IPS-18c (cell line): ENCODE data around the gene LIPA.
"Not testable (repeated sequence)": the region's sequence is repeated elsewhere in the genome, so short reads cannot be mapped to it uniquely, and the experiment has no call there.

Experiments
- H3K4me3 ChIP-seq: 2 replicates; pipeline ENCODE4 v1.7.0; 2013; ENCODE audit warnings: low read depth, mild to moderate bottlenecking, low read length, moderate library complexity; ENCODE audit not compliant: insufficient read depth
- H3K9me3 ChIP-seq: one replicate; pipeline ENCODE4 v1.6.1; 2013; ENCODE audit warnings: mild to moderate bottlenecking, low read length, moderate library complexity; ENCODE audit not compliant: control insufficient read depth, insufficient read depth

Gene LIPA

DNA sequence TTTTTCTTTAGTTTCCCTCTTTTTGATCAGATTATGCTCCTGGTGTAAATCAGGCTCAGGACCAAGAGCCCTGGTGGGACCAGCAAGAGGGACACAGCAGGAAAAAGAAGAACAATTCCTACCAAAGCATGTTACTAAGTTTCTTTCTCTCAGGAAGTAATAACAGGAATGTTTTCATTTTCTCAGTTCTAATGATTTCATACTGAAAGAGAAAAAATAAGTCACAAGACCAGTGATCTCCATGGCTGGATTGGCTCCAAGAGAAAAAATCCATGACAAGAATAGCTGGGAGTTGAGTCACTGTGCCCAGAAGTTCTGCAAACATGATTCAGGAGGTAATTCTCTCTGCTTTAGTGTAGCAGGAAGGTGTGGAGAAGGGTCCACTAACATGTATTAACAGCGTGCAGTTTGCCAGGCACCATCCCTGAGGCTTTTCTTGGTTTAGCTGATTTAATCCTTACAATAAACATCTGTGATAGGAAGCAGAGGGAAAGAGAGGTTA lies 26.5 kb upstream of the LIPA start:
- H3K4me3 ChIP-seq: no peak overlapping the region
- H3K9me3 ChIP-seq: no peaks in the 10 kb centered on the region

DNA sequence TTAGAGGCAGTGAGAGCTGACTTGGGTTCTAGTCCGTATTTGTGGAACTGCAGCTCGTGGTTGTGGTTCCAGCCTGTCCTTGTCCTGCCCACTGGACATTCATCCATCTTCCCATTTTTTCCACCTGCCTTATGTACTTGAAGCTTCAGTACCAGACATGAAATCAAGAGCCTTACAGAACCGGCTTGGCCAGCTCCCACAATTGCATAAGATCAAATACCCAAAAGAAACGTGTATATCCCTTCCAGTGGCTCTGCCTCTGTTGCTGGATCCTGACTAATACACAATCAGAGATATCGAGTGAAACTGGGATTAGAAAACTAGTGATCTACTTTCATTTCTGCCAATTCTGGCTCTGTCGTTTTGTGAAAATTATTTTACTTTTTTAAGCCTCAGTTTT lies 23.8 kb upstream of the LIPA start:
- H3K9me3 ChIP-seq: no peaks in the 10 kb centered on the region
- H3K4me3 ChIP-seq: no peak overlapping the region

DNA sequence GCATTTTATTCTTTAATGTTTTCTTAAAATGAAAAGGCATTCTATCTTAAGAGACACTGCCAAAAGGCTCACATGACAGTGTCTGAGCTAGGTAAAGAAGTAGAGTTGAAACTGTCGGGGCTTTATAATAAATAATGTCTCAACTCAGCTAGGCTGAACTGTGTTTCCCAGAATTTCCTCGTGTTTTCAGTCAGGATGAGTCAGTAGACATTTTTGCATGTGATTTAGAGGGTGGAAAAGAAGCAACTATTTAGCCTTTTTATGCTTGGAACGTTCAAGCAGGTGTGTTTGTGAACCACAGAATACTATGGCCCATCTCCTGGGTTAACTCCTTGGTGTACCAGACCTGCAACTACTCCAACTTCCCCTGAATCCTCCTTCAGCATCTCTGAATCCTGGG lies 23.4 kb upstream of the LIPA start:
- Histone ChIP-seq H3K4me3 (no peak overlapping the region), H3K9me3 (no peaks in the 10 kb centered on the region)

DNA sequence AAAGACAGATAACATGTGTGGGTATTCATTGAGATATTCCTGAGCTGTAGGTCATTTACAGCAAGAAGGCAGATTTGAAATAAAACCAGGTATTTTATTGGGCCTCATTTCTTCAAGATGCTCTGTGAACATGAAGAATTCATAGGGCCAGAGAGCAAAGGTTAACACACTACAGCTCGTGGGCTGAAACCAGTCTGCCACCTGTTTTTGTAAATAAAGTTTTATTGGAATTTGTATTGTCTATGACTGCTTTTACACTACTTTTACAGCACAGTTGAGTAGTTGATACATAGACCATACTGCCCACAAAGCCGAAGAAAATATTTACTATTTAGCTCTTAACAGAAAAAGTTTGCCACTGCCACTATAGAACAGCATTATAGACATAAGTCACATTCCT lies 22.1 kb upstream of the LIPA start:
- Histone ChIP-seq H3K4me3 (no peak overlapping the region), H3K9me3 (no peaks in the 10 kb centered on the region)

DNA sequence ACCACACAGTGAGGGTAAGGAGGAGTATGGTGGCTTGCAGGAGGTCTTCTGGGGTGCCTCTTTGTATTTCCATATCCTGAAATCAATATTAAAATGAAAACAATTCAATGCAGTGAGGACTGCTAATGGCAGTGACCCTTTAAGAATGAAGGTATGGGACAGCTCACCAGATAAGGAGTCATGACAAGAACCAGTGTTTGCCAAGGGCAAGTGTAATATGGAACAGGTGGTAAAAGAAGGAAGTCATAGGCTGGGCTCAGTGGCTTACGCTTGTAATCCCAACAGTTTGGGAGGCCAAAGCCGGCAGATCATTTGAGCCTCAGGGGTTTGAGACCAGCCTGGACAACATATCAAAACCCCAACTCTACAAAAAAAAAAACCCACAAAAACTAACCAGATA lies 20.0 kb upstream of the LIPA start:
- Histone ChIP-seq H3K9me3 (no peaks in the 10 kb centered on the region), H3K4me3 (no peak overlapping the region)

DNA sequence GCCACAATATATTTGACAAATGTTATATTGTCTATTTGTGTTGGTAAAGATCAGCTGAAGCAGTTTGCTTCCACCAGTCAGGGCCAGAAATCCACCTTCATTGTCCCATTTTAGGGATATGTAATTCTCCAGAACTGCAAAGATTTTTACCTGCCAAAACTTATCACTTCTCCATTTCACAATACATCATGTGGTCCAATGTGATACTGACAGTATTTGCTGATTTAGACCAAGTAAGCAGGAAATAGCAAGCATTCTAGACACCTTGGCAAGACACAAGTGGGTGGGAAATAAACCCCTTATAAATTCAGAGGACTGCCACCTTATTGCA lies 18.5 kb upstream of the LIPA start:
- H3K4me3 ChIP-seq: no peak overlapping the region
- no peaks in the 10 kb centered on the region for H3K9me3 ChIP-seq

DNA sequence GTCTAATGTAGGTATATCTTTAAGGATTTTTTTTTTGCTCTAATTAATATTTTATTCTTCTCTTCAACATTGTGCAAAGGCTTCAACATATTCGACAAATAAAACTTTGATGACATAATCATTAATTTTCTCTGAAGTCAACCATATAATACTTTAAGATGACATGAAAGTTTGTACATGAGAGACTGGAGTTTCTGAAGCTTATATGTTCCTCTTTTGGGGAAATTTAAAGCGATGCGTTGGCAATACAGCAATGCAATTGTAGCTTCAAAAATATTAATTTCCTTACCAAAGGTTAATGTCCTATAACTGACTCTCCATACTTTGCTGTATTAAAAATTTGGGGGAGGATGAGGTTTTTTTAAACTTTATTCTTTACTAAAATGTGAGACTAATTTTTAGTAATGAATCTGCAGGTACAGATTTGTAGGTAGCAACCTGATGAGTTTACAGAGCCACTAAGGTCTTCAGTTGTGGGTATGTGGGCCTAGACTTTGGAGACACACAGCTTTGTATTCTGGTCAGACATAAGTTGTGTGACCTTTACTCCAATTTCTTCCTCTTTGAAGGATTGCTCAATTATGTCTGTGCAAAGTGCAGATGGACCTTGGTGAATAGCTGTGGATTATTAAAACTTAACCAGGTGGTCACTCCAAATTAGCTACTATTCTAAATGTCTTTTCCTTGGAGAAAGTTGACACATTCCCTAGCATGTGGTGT lies 18.0 kb upstream of the LIPA start:
- Histone ChIP-seq H3K9me3 (no peaks in the 10 kb centered on the region), H3K4me3 (no peak overlapping the region)

DNA sequence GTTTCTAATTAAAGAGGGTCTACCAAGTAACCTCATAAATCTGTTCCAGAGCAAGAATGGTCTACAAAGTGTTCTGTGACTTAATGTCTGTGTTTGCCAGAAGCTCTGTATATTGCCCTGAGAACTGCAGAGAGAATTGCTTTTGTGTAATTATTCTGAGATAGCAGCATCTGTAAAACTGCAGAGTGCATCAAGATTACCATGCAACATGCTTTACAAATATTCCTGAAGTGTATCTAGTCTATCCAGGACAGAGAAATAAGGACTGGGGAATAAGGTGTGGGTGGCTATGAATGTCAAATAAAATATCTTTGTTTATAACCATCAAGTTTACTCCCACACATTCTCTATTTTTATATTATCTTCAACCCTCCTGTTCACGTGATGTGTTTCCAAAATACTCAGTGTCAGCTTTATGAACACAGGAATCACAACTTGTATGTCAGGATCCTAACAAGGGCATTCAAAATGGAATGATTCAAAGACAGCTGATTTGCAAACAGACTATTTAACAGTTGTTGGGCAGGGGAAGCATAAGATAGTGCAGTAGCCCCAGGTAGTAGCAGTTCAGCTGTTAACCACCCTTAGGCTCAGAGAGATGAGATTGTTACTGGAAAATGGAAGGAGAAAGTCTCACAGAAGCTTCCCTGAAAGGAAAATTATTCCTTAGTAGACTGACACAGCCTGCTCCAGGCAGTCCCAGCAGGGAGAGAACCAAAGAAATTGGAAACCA lies 15.3 kb upstream of the LIPA start:
- H3K9me3 ChIP-seq: no peaks in the 10 kb centered on the region

DNA sequence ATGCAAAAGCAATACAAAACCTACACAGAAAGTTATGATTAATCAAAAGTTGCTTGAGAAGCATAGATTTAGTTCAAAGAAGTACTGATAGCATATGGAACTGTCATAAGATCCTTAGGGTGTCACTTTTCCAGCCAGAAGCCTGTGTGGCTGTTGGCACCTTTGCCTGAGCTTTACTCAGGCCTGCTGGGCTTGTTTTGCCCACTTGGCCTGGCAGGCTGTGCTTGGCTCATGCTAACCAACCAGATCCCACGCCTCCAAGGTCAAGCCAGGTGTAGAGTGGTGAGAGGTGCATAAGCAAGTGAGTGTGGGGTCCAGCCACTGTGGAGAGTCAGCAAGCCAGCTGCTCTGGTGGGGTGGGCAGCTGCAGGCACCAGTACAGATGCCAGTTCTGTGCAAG lies 12.0 kb upstream of the LIPA start:
- Histone ChIP-seq H3K9me3 (no peaks in the 10 kb centered on the region), H3K4me3 (no peak overlapping the region)

More for the DNA sequence above, 15.3 kb upstream of the LIPA start:
- H3K4me3 ChIP-seq: no peak overlapping the region

DNA sequence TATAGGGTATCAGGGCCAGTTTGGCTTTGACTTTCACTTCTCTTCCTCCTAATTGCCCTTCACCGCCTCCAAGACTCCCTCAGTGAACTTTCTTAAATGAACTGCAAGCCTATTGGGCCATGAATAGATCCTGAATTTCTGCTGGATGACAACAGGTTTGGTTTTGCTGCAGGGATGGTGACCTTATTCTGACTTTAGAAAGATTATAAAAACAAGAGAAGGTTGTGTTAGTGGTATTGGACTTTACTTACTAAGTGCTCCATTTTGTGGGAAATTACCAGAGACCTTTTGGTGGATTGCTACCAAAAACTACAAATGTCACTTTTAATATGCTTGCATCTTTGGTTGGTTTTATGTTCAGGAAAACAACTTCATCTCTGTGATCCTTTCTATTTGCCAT lies 11.5 kb upstream of the LIPA start:
- Histone ChIP-seq H3K9me3 (no peaks in the 10 kb centered on the region), H3K4me3 (no peak overlapping the region)

DNA sequence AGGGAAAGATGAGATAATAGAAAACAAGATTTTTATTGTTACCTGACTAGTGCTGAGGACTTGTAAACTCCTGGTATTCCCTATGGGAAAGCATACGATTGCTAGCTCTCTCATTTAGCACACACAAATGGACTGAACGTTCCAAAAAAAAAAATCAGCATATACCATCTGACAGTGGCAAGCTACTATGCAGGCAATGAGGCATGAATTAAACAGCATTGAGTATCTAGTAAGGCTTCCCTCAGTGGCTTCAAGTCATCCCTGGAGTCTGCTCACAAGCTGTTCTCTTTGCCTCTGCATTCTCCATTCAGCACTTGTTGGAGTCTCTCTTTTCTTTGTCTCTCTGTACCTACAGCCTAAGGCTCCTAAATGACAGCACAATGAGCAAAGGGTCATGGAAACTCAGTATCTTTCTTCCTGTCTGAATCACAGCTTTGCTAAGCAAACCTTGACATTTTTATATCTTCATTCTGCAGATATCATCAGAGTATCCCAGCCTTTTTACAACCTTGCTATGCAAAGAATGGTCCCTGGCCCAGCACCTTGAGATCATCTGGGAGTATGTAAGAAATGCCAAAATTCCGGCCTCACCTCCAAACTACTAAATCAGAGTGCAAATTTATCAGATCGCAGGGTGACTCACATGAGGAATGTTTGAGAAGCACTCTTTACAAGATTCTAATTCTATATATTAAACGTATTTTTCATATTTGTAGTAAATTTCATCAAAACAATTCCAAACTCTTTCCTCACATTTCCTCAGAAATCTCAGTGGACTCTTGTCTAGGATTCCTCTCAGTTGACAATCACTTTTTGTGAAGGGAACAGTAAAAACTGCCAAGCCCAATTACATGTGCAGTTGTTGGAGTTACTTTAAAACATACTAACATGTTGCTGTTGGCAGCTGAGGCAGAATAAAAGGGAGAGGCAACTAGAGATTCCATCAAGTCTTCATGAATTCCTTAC lies 10.8 kb upstream of the LIPA start:
- Histone ChIP-seq H3K4me3 (no peak overlapping the region), H3K9me3 (no peaks in the 10 kb centered on the region)

DNA sequence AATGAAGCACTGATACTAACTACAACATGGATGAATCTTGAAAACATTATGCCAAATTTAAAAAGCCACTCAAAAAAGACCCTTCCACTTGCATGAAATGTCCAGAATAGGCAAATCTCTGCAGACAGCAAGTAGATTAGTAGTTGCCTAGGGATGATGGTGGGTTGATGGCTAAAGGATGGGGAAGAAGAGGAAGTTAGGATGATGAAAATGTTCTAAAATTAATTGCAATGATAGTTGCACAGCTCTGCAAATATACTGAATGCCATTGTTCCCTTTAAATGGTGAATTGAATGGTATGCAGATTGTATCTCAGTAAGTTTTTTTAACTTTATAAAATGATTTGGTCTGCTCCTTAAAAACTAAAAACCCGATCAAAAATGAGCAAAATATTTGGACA lies 7.3 kb upstream of the LIPA start:
- H3K4me3 ChIP-seq: no peak overlapping the region
- H3K9me3 ChIP-seq: peaks cover 8% of the 10 kb centered on the region

DNA sequence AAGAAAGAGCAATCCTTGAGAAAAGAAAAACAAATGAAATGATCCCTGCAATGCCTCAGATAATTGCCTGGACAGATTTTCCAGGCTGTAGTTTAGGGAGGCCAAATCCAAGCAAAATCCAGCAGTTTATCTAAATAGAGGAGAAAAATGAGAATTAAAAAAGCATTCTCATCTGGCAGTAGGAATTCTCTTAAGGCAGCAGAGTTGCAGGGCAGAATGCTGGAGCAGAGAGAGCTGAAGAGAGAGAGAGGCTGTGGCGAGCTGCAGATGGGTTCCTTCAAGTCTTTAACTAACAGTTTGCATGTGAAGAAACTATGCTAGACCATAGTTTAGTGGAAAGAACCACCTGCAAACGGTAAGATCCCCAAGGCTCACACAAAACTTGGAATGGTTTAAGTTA lies 6.0 kb upstream of the LIPA start:
- Histone ChIP-seq H3K9me3 (peaks cover 11% of the 10 kb centered on the region), H3K4me3 (no peak overlapping the region)

DNA sequence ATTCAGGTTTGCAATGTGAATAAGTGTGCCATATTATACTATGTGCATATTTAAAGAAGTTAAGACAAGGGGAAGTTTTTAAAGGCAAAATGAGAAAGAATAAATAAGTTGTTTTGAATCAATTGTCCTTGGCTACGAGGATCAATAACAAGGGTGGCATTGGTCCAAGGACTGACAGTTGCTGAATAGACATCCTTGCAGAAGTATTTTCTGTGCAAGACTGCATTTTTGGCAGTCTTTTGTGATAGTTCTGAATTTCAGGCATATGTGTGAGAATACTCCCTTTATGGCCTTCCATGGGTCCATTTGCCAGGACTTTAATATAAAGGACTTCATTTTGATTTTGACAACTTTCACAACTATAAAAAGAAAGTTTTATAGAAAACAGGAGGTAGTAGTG lies 5.4 kb upstream of the LIPA start:
- peaks cover 11% of the 10 kb centered on the region for H3K9me3 ChIP-seq
- no peak overlapping the region for H3K4me3 ChIP-seq

DNA sequence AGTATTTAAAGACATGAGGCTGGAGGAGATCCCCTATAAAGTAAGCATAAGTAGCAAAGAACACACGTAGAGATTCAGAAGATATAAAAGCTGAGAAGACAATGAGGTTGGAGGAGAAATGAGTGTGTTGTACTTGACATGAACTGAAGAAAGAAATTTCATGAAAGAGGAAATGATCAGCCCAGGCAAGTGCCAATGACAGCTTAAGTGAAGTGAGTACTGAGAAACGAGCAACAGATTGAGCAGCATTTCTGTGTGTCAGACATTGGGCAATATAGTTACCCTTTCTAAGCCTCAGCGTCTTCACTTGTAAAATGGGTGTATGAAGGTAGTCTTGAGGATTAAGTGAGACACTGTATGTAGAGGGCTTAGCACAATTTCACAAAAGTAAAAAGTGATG lies 4.8 kb upstream of the LIPA start:
- no peak overlapping the region for H3K4me3 ChIP-seq
- H3K9me3 ChIP-seq: peaks cover 11% of the 10 kb centered on the region

DNA sequence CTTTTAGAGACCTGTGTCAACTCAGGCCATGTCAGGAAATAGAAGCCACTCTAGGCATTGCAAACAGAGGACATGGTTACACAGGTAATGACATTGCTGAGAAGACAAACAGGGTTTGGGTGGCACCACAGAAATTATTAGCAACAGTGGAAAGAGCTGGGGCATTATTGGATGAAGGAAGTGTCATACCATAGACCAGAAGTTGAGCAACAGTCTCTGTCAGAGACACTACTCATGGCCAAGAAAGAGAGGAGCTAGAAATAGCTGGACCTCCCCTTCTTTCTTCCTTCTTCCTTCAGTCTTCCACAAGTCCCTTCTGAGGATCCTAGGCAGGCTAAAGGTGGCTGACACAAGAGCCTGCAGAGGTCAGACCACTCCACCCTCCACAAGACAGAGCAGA lies 4.2 kb upstream of the LIPA start:
- Histone ChIP-seq H3K4me3 (no peak overlapping the region), H3K9me3 (peaks cover 11% of the 10 kb centered on the region)

DNA sequence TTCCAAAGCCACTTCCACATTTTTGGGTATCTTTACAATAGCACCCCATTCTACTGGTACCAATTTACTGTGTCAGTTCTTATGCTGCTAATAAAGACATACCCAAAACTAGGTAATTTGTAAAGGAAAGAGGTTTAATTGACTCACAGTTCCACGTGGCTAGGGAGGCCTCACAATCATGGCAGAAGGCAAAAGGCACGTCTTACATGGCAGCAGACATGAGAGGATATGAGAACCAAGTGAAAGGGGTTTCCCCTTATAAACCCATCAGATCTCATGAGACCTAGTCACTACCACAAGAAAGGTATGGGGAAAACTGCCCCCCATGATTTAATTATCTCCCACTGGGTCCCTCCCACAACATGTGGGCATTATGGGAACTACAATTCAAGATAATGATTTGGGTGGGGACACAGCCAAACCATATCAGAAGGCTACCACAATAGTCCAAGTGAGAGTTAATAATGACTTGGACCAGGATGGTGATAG lies 3.6 kb upstream of the LIPA start:
- H3K4me3 ChIP-seq: not testable (repeated sequence)
- peaks cover 11% of the 10 kb centered on the region for H3K9me3 ChIP-seq

DNA sequence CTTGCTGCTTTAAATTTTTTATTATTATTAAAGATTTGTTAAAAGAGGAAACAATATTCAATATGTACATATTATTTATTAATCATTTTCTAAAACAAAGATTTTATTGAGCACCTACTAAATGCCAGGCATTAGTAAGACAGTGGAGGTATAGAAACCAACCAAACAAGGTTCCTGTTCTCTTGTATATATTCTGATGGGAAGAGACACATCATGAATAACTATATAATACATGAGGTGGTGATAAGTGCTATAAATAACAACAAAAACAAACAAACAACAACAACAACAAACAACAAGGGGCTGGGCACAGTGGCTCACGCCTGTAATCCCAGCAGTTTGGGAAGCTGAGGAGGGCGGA lies 630 bp upstream of the LIPA start:
- H3K9me3 ChIP-seq: peaks cover 11% of the 10 kb centered on the region
- no peak overlapping the region for H3K4me3 ChIP-seq
